Stimulated activated CD4-positive, alpha-beta T cell treated with anti-CD3 and anti-CD28 coated beads, Interleukin-2, amount 100 ng/mL, for 48 hours (primary cell): Measurements from ENCODE around the gene CECR2.

Source experiments
- DNase-seq, 2 donors: peaks; one replicate each; pipeline ENCODE4 v3.0.0-alpha.2; 2020

CECR2 gene

GRCh38 chr22:17369439-17370025, at the start of gene CECR2:
Gene CECR2 (plus strand): TSS chr22:17369460. CDS start chr22:17369784, 324 bp downstream.
- DNase-seq: peak in 1 of 2 donors; percentile 13

GRCh38 chr22:17319546-17319945, 49.7 kb upstream of the CECR2 start:
- DNase-seq: no peak

GRCh38 chr22:17322511-17322910, 46.7 kb upstream of the CECR2 start:
- DNase-seq: no peak

GRCh38 chr22:17331690-17332089, 37.6 kb upstream of the CECR2 start:
- DNase-seq: no peak

GRCh38 chr22:17332109-17332800, 37.0 kb upstream of the CECR2 start:
- no peak for DNase-seq

- DNase-seq: no peak
Observed at GRCh38 chr22:17334059-17334458, 35.2 kb upstream of the CECR2 start.

- DNase-seq: no peak
Observed at GRCh38 chr22:17334983-17335382, 34.3 kb upstream of the CECR2 start.

GRCh38 chr22:17336061-17336460, 33.2 kb upstream of the CECR2 start:
- no peak for DNase-seq

GRCh38 chr22:17337639-17338038, 31.6 kb upstream of the CECR2 start:
- no peak for DNase-seq

GRCh38 chr22:17339095-17339693, 30.1 kb upstream of the CECR2 start:
- DNase-seq: no peak

GRCh38 chr22:17342361-17342760, 26.9 kb upstream of the CECR2 start:
- no peak for DNase-seq

- no peak for DNase-seq
Observed at GRCh38 chr22:17343766-17344165, 25.5 kb upstream of the CECR2 start.

- no peak for DNase-seq
Observed at GRCh38 chr22:17346578-17346977, 22.7 kb upstream of the CECR2 start.

GRCh38 chr22:17347724-17348123, 21.5 kb upstream of the CECR2 start:
- no peak for DNase-seq

GRCh38 chr22:17348464-17349103, 20.7 kb upstream of the CECR2 start:
- DNase-seq: no peak

- no peak for DNase-seq
Observed at GRCh38 chr22:17349172-17349571, 20.1 kb upstream of the CECR2 start.

GRCh38 chr22:17350292-17350691, 19.0 kb upstream of the CECR2 start:
- no peak for DNase-seq

GRCh38 chr22:17352798-17353197, 16.5 kb upstream of the CECR2 start:
- DNase-seq: no peak

- no peak for DNase-seq
Observed at GRCh38 chr22:17357688-17358087, 11.6 kb upstream of the CECR2 start.

- DNase-seq: no peak
Observed at GRCh38 chr22:17358415-17358814, 10.8 kb upstream of the CECR2 start.

- DNase-seq: no peak
Observed at GRCh38 chr22:17359501-17359900, 9.8 kb upstream of the CECR2 start.

GRCh38 chr22:17366329-17366728, 2.9 kb upstream of the CECR2 start:
- no peak for DNase-seq

GRCh38 chr22:17366830-17367229, 2.4 kb upstream of the CECR2 start:
- DNase-seq: peak in 1 of 2 donors; percentile 23

- DNase-seq: no peak
Observed at GRCh38 chr22:17368144-17368543, 1.1 kb upstream of the CECR2 start.
